H9 (cell line): ENCODE measurements around the gene TMEM61. TPM values are rescaled to one million over a fixed set of nuclear protein-coding genes. Genes with fewer than 3 reads are reported as not detected.

Experiments
- DNase-seq: peaks from one replicate; pipeline ENCODE4 v3.0.0-alpha.2; 2017
- H2AFZ ChIP-seq: one replicate; pipeline ENCODE4 v1.6.1; 2013; ENCODE audit warnings: mild to moderate bottlenecking, low read length, control low read depth, moderate library complexity
- H2AK5ac ChIP-seq: 2 replicates; pipeline ENCODE4 v1.6.1; 2013; ENCODE audit warnings: low read length, control low read depth, mixed read lengths; ENCODE audit not compliant: insufficient read length
- H2BK120ac ChIP-seq: one replicate; pipeline ENCODE4 v1.6.1; 2013; ENCODE audit warnings: low read depth, mild to moderate bottlenecking, low read length, control low read depth, inconsistent platforms; ENCODE audit not compliant: poor library complexity, severe bottlenecking
- H2BK12ac ChIP-seq: 2 replicates; pipeline ENCODE4 v1.6.1; 2013; ENCODE audit warnings: low read length, control low read depth, mixed read lengths, low read depth; ENCODE audit not compliant: insufficient read length
- H2BK15ac ChIP-seq: 2 replicates; pipeline ENCODE4 v1.6.1; 2013; ENCODE audit warnings: low read depth, low read length, control low read depth
- H2BK20ac ChIP-seq: one replicate; pipeline ENCODE4 v1.6.1; 2013; ENCODE audit warnings: low read depth, mild to moderate bottlenecking, low read length, control low read depth, inconsistent platforms; ENCODE audit not compliant: poor library complexity, severe bottlenecking
- H2BK5ac ChIP-seq: 2 replicates; pipeline ENCODE4 v1.6.1; 2013; ENCODE audit warnings: low read length, control low read depth, mixed read lengths; ENCODE audit not compliant: insufficient read length
- H3K14ac ChIP-seq: 2 replicates; pipeline ENCODE4 v1.6.1; 2013; ENCODE audit warnings: low read length, control low read depth; ENCODE audit not compliant: insufficient read depth
- H3K18ac ChIP-seq: 2 replicates; pipeline ENCODE4 v1.6.1; 2013; ENCODE audit warnings: low read depth, mild to moderate bottlenecking, mixed read lengths, low read length, control low read depth; ENCODE audit not compliant: insufficient read length
- H3K23ac ChIP-seq: 2 replicates; pipeline ENCODE4 v1.6.1; 2013; ENCODE audit warnings: low read length, control low read depth, mixed read lengths, low read depth; ENCODE audit not compliant: insufficient read length
- H3K23me2 ChIP-seq: 2 replicates; pipeline ENCODE4 v1.6.1; 2013; ENCODE audit warnings: low read depth, mild to moderate bottlenecking, mixed read lengths, low read length, control low read depth; ENCODE audit not compliant: insufficient read length, poor library complexity, severe bottlenecking
- H3K27ac ChIP-seq: 2 replicates; pipeline ENCODE4 v1.5.1; 2013; ENCODE audit warnings: low read length, control low read depth, mixed read lengths, low read depth; ENCODE audit not compliant: insufficient read length
- H3K27me3 ChIP-seq: 2 replicates; pipeline ENCODE4 v1.6.1; 2013; ENCODE audit warnings: low read length, control low read depth, inconsistent platforms; ENCODE audit not compliant: insufficient read depth
- H3K4ac ChIP-seq: 2 replicates; pipeline ENCODE4 v1.6.1; 2013; ENCODE audit warnings: low read depth, mild to moderate bottlenecking, control low read depth, inconsistent platforms, low read length, moderate library complexity
- H3K4me1 ChIP-seq: 2 replicates; pipeline ENCODE4 v1.6.1; 2013; ENCODE audit warnings: low read length, control low read depth, inconsistent platforms; ENCODE audit not compliant: insufficient read depth
- H3K4me2 ChIP-seq: 2 replicates; pipeline ENCODE4 v1.6.1; 2013; ENCODE audit warnings: low read length, control low read depth, mixed read lengths; ENCODE audit not compliant: insufficient read length, insufficient read depth
- H3K56ac ChIP-seq: 2 replicates; pipeline ENCODE4 v1.6.1; 2013; ENCODE audit warnings: low read depth, mild to moderate bottlenecking, mixed read lengths, low read length, control low read depth; ENCODE audit not compliant: insufficient read length
- H3K79me1 ChIP-seq: 2 replicates; pipeline ENCODE4 v1.6.1; 2013; ENCODE audit warnings: low read depth, mild to moderate bottlenecking, moderate library complexity, low read length, control low read depth, inconsistent platforms; ENCODE audit not compliant: insufficient read depth, poor library complexity, severe bottlenecking
- H3K79me2 ChIP-seq: 2 replicates; pipeline ENCODE4 v1.6.1; 2013; ENCODE audit warnings: low read length, control low read depth, inconsistent platforms; ENCODE audit not compliant: insufficient read depth
- H3K9ac ChIP-seq: 2 replicates; pipeline ENCODE4 v1.6.1; 2013; ENCODE audit warnings: low read length, control low read depth, mixed read lengths; ENCODE audit not compliant: insufficient read length; ENCODE audit errors: extremely low read depth
- H3K9me3 ChIP-seq: one replicate; pipeline ENCODE4 v1.6.1; 2013; ENCODE audit warnings: low read depth, low read length, inconsistent platforms; ENCODE audit not compliant: control insufficient read depth
- H3T11ph ChIP-seq: one replicate; pipeline ENCODE4 v1.6.1; 2013; ENCODE audit warnings: mild to moderate bottlenecking, low read length, control low read depth, inconsistent platforms
- H4K20me1 ChIP-seq: one replicate; pipeline ENCODE4 v1.6.1; 2013; ENCODE audit not compliant: control insufficient read depth, insufficient read length, insufficient read depth
- H4K5ac ChIP-seq: 2 replicates; pipeline ENCODE4 v1.6.1; 2013; ENCODE audit warnings: low read depth, mild to moderate bottlenecking, mixed read lengths, low read length, control low read depth; ENCODE audit not compliant: insufficient read length
- H4K8ac ChIP-seq: replicated peaks from 2 replicates; pipeline ENCODE4 v1.6.1; 2013; ENCODE audit warnings: low read length, control low read depth, mixed read lengths, low read depth; ENCODE audit not compliant: insufficient read length
- H4K91ac ChIP-seq: 2 replicates; pipeline ENCODE4 v1.6.1; 2013; ENCODE audit warnings: low read depth, mild to moderate bottlenecking, moderate library complexity, mixed read lengths, low read length, control low read depth; ENCODE audit not compliant: insufficient read length
- H3K27ac Mint-ChIP-seq, 3 experiments: 2 replicates in 2 of 3; 3 replicates in 1 of 3; pipeline ENCODE4 v1.8.0; 2020 to 2021; ENCODE audit warnings: mixed read lengths in 3 of 3, mild to moderate bottlenecking in 1 of 3, moderate library complexity in 1 of 3
- H3K27me3 Mint-ChIP-seq: 2 replicates; pipeline ENCODE4 v1.8.0; 2021; ENCODE audit warnings: low read depth, mild to moderate bottlenecking, moderate library complexity, mixed read lengths
- H3K36me3 Mint-ChIP-seq, 3 experiments: 2 replicates in 2 of 3; 3 replicates in 1 of 3; pipeline ENCODE4 v1.8.0; 2020 to 2021; ENCODE audit warnings: low read depth in 3 of 3, mixed read lengths in 3 of 3; ENCODE audit not compliant: insufficient read depth in 1 of 3
- H3K4me1 Mint-ChIP-seq, 2 experiments: 2 replicates each; pipeline ENCODE4 v1.8.0; 2020; ENCODE audit warnings: mixed read lengths in 2 of 2
- H3K4me3 Mint-ChIP-seq, 2 experiments: 2 replicates in 1 of 2; 3 replicates in 1 of 2; pipeline ENCODE4 v1.8.0; 2020 to 2021; ENCODE audit warnings: mild to moderate bottlenecking in 2 of 2, mixed read lengths in 2 of 2, moderate library complexity in 1 of 2
- H3K9me3 Mint-ChIP-seq, 2 experiments: 2 replicates in 1 of 2; 3 replicates in 1 of 2; pipeline ENCODE4 v1.8.0; 2020; ENCODE audit warnings: mild to moderate bottlenecking in 2 of 2, mixed read lengths in 2 of 2, moderate library complexity in 1 of 2
- total RNA-seq: library from RNA; stranded (reverse); gene quantifications from 2 replicates; pipeline ENCODE4 v1.2.1, GENCODE V29; 2021
- TF ChIP-seq, protein P1 (sequence below): fragments of 200-600 bp; sonication (generic); conservative IDR thresholded peaks from 3 replicates; pipeline ENCODE4 v1.8.0; 2021; ENCODE audit warnings: antibody characterized with exemption, mild to moderate bottlenecking

The TMEM61 gene
- total RNA-seq, 1 experiment from 2014 or later: 0.61 TPM

DNA sequence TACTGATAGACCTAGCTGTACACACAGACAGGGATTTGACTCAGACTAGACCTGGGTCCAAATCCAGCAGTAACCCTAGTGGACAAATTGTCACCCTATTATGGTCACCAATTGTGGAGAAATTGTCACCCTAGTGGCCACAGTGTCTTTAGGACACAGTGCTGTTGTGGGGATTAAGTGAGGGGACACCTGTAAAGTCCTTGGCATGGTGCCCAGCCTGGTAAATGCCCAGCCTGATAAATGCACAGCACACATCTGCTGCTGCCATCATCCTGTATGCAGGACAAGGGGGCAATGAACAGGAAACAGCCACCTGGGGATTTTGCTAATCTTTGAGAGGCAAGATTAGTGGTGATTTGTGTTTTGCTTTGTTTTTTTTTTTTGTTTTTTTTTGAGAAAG is 2.3 kb downstream of the TMEM61 start:
- H3K56ac ChIP-seq: no peak overlapping the region
- H3K4me1 ChIP-seq: peaks cover 8% of the 10 kb centered on the region; the same call in 1 of the 2 replicates
- no peaks in the 10 kb centered on the region for H3K79me1 ChIP-seq
- no peak overlapping the region for H3T11ph ChIP-seq
- no peak overlapping the region for H2AK5ac ChIP-seq
- no peaks in the 10 kb centered on the region for H3K9me3 ChIP-seq
- no peak overlapping the region for H2BK5ac ChIP-seq
- H2BK120ac ChIP-seq: no peak overlapping the region
- no peak overlapping the region for H2BK15ac ChIP-seq
- no peak overlapping the region for H4K8ac ChIP-seq
- no peak overlapping the region for H3K14ac ChIP-seq
- H4K20me1 ChIP-seq: no peaks in the 10 kb centered on the region
- H4K91ac ChIP-seq: no peak overlapping the region
- no peak overlapping the region for H3K18ac ChIP-seq
- H3K4me1 Mint-ChIP-seq: peaks cover 22 to 25% of the 10 kb centered on the region in 2 experiments
- no peak overlapping the region for H3K27ac ChIP-seq
- H3K23ac ChIP-seq: no peak overlapping the region
- H3K9me3 Mint-ChIP-seq: no peaks in the 10 kb centered on the region
- no peak overlapping the region for H3K9ac ChIP-seq
- H2AFZ ChIP-seq: no peak overlapping the region
- H3K27ac Mint-ChIP-seq: no peak overlapping the region
- no peaks in the 10 kb centered on the region; a peak in 1 of 7 replicates for H3K36me3 Mint-ChIP-seq
- DNase-seq: no peak
- H3K23me2 ChIP-seq: peaks cover 11% of the 10 kb centered on the region
- no peak overlapping the region for H2BK12ac ChIP-seq
- TF ChIP-seq, protein P1, sequence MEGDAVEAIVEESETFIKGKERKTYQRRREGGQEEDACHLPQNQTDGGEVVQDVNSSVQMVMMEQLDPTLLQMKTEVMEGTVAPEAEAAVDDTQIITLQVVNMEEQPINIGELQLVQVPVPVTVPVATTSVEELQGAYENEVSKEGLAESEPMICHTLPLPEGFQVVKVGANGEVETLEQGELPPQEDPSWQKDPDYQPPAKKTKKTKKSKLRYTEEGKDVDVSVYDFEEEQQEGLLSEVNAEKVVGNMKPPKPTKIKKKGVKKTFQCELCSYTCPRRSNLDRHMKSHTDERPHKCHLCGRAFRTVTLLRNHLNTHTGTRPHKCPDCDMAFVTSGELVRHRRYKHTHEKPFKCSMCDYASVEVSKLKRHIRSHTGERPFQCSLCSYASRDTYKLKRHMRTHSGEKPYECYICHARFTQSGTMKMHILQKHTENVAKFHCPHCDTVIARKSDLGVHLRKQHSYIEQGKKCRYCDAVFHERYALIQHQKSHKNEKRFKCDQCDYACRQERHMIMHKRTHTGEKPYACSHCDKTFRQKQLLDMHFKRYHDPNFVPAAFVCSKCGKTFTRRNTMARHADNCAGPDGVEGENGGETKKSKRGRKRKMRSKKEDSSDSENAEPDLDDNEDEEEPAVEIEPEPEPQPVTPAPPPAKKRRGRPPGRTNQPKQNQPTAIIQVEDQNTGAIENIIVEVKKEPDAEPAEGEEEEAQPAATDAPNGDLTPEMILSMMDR: no peak
- H3K4ac ChIP-seq: no peak overlapping the region
- no peaks in the 10 kb centered on the region; the same call in 1 of the 2 replicates for H3K27me3 ChIP-seq
- H2BK20ac ChIP-seq: no peak overlapping the region
- H4K5ac ChIP-seq: no peak overlapping the region
- no peaks in the 10 kb centered on the region for H3K79me2 ChIP-seq
- peaks cover 37% of the 10 kb centered on the region for H3K27me3 Mint-ChIP-seq
- H3K4me3 Mint-ChIP-seq: no peak overlapping the region
- H3K4me2 ChIP-seq: no peak overlapping the region
